ENCODE measurements around the gene MED13.
"Not testable (repeated sequence)": the region's sequence is repeated elsewhere in the genome, so short reads cannot be mapped to it uniquely, and the experiment has no call there.

Gene MED13

GRCh38 chr17:62090021-62090824 lies 25.1 kb upstream of the MED13 start:
- DNase-seq, result no peak

DNA sequence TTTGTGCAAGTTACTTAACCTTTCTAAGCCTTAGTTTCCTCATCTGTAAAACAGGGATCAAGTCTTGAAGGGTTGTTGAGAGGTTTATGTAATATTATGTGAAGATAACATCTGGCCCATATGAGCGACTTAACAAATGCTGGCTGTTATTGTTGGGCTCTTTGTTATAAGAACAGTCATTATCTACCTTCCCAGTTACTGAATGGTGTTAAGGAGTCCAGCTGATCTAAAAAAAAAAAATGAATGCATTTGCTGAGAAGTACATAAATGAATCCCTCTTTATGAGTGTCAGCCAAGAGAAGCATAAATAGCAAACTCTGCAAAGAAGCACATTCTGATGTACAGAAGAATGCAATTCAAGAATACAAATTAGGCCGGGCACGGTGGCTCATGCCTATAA lies 24.3 kb upstream of the MED13 start:
- DNase-seq, result no peak

GRCh38 chr17:62086737-62087136 lies 21.7 kb upstream of the MED13 start:
- no peak for DNase-seq

GRCh38 chr17:62085511-62086408 lies 20.7 kb upstream of the MED13 start:
- no peak for DNase-seq

- DNase-seq, result no peak
Measured at GRCh38 chr17:62084585-62084984, 19.5 kb upstream of the MED13 start.

DNA sequence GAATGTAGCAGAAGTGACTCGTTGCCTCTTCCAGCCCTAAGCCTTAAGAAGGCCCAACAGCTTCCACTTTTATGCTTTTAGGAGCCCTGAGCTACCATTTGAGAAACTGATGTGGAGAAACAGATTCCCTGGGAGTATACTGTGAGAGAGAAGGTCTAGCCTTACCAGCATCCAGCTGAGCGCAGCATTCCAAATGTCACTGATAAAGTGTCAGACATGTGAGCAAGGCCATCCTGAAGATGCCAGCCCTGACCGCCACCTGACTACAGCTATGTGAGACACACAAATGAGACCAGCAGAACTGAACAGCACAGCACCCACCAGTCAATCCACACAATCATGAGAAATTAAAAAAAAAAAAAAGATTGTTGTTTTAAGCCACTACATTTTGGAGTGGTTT lies 18.6 kb upstream of the MED13 start:
- DNase-seq, result no peak

- DNase-seq, result no peak
Measured at GRCh38 chr17:62080647-62081046, 15.6 kb upstream of the MED13 start.

DNA sequence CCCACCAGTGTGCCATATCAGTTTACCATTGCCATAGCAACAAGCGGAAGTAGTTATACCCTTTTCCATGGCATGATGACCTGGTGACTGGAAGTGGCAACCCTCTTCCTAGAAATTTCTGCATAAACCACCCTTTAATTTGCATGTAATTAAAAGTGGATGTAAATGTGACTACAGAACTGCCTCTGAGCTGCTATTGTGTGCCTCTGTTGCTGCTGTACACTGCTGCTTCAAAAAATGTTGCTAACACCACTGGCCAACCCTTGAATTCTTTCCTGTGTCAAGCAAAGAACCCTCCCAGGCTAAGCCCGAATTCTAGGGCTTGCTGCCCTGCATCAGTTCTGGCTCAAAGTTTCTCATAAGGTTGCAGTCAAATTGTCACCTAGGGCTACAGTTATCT lies 12.9 kb upstream of the MED13 start:
- no peak for DNase-seq

GRCh38 chr17:62076864-62077788 lies 12.0 kb upstream of the MED13 start:
- no peak for DNase-seq

GRCh38 chr17:62075308-62075815 lies 10.3 kb upstream of the MED13 start:
- DNase-seq, result no peak

GRCh38 chr17:62073993-62074392 lies 8.9 kb upstream of the MED13 start:
- no peak for DNase-seq

DNA sequence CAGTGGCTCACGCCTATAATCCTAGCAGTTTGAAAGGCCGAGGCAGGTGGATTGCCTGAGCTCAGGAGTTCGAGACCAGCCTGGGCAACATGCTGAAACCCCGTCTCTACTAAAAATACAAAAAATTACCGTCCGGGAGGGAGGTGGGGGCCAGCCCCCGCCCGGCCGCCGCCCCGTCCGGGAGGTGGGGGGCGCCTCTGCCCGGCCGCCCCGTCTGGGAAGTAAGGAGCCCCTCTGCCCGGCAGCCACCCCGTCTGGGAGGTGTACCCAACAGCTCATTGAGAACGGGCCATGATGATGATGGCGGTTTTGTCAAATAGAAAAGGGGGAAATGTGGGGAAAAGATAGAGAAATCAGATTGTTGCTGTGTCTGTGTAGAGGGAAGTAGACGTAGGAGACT lies 7.8 kb upstream of the MED13 start:
- DNase-seq, result not testable (repeated sequence)

GRCh38 chr17:62070900-62071299 lies 5.8 kb upstream of the MED13 start:
- no peak for DNase-seq

DNA sequence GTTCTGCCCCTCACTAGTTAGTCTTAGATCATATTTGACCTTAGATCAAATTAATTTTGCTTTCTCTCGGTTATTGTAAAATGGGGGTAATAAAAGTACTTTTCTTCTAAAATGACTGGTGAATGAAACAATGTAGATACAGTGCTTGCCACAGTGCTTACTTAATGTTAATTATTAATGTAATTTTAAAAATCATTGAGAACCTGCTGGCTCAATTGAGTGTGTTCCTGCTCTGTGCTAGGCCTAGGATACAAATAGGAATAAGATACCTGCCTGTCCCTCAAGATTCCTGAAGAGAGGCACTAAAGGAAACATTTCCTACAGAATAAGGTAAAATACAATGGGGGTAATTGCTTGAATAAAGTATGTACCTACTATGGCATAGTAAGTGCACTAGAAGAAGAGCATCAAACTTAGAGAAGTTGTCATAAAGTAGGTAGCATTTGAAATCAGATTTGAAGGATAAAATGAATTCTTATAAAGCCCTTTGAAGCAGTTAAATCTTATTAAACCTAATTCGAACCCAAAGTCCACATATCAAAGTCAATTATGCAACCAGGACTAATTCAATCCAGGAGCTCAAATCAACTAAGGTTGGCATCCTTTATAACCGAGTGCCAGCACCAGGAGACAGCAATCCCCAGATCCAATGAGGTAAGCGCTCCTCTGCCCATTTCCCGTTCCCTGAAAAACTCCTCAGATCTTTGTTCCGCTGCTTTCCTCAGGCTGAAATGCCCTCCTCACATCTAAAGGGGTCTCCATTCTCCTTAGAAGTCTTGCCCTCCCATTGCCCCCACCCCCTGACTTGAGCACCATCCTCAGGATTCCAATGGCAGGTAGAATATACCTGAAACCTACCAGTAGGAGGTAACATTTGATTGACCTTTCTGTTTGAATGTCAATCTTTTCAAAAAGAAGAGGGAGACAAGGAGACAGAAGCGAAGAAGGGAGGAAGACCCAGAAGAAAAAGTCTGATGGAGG lies 2.4 kb upstream of the MED13 start:
- no peak for DNase-seq

DNA sequence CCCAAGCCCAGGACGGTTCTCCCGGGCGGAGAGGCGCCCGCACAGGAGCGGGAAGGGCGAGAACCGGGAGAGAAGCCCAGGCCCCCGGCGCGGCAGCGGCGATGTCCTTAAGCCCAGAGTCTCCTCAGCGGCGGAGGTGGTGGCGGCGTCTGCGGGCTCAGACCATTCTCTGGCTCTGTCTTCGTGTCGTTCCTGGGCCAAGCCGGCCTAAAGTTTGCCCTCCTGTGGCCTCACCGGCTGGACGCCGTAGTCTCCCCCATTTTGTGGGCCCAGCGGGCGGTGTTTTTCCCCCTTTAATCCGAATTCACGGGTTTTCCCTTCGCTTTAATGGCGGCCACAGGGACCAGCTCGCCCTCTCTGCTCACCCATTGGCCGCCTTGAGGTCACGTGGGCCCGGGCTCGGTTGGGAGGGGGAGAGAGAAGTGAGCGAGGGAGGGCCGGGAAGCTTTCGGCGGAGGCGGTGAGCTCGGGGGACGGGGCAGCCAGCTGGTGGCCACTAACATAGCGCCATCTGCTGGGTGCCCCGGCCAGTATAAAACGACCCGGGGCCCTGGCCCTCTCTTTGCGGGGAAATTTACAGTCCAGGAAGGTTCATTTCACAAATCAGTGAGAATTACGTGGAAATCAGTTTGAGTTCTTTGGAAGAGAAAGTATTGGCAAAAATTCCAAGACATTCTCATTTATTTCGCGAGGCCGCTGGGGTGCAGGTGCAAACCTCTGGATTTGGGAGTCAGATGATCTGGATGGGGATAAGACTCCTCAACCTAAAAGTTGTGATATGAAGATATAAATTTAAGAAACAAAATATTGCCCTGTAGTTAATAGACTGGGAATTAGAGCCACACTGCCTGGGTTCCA lies 762 bp upstream of the MED13 start:
- DNase-seq, result peak; percentile 97

- no peak for DNase-seq
Measured at GRCh38 chr17:62064029-62064790, 868 bp downstream of the MED13 start.

- DNase-seq, result no peak
Measured at GRCh38 chr17:62062944-62063343, 2.1 kb downstream of the MED13 start.

DNA sequence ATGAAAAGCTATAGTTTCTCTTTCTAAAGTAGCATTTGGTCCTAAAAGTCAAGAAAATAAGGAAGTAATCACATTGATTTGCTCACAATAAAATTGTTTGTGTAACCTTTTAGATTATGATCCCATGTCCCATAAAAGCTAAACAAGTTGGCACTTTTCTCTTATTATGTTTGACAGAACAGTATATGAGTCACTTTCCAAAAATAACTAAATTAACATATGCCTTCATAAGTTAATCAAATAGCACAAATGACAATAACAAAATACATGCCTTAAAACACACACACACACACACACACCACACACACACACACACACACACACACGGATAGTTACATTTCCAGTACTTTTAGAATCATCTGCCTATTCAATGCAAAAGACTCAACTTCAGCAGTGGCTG lies 2.8 kb downstream of the MED13 start:
- DNase-seq, result no peak

DNA sequence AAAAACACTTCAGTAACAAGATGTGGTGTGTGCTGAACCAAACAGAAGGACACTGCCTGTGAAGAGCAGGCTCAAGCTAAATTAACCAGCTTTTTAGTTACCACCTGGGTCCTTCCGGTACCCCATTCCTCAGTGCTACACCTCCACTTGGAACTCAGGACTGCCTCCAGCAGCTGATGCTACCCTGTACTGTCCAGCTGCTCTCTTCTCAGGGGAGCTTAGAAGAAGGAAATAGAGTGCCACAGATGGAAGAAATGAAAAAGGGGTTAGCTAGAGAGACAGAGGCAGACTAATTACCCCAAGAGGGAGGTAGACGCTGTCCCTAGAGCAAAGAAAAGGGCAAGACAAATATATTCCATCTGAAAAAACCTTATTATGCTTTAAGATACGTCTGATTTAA lies 5.7 kb downstream of the MED13 start:
- DNase-seq, result no peak

GRCh38 chr17:62058611-62059010 lies 6.5 kb downstream of the MED13 start:
- no peak for DNase-seq
